CD4-positive, alpha-beta T cell treated with Interleukin-15 for 4 hours (primary cell): ENCODE data around the gene RIPK3.
A peak's percentile ranks its signal among the peaks of the same experiment; 100 is the strongest.

Experiments used
- DNase-seq: peaks from one replicate; pipeline ENCODE4 v3.0.0-alpha.2; 2020; ENCODE audit warnings: low spot score

Gene RIPK3

DNA sequence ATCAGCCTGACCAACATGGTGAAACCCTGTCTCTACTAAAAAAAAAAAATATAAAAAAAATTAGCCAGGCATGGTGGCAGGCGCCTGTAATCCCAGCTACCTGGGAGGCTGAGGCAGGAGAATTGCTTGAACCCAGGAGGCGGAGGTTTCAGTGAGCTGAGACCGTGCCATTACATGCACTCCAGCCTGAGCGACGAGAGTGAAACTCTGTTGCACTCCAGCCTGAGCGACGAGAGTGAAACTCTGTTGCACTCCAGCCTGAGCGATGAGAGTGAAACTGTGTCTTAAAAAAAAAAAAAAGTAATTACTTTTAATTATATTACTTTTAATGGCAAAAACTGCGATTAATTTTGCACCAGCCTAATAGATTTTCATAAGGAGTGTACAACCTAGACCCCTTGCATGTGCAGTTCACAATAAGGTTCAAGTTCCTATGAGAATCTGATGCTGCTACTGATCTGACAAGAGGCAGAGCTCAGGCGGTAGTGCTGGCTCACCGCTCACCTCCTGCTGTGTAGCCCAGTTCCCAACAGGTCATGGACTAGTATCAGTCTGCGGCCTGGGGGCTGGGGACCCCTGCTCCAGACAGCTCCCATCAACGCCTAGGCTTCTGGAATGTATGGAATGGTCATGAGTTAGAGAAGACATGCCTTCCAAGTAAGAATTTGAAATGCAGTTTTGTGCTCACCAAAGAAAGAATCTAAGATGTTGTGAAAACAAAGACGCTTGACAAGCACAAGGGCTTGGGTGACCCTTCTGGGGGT lies 18.4 kb downstream of the RIPK3 start:
- DNase-seq = no peak

DNA sequence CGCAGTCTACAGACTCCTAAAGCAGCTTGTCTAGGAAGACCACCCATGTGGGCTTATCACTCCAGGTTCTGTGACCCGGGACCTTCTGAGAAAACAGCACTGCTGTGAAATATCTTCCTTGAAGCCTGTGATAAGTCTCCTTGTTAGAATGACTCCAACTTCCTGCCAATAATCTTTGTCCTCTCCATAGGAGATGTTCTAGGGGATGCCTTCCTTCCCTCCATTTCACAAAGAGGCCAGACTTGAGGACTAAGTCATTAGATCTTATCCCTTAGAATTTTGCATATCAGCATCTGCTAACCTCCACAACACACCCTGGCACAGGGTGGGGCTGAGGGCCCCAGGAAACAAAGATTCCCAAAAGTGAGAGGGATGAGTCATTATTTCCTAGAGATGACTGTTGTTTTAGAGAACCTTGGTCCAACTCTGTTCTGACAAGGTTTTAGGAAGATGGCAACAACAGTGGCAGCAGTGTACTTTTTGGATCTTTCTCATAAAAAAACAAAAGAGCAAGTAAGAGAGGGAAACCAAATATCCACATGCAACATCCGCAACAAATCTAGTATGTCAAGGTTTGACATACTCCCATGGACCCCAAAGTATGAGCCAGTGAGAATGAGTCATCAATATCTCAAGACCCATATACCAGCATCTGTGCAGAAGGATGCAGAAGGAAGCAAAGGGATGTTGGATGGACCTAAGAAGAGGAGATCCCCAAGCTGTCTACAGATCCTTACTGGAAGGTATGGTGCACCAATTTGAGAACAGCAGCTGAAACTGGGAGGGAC lies 22.5 kb downstream of the RIPK3 start:
- DNase-seq = no peak

DNA sequence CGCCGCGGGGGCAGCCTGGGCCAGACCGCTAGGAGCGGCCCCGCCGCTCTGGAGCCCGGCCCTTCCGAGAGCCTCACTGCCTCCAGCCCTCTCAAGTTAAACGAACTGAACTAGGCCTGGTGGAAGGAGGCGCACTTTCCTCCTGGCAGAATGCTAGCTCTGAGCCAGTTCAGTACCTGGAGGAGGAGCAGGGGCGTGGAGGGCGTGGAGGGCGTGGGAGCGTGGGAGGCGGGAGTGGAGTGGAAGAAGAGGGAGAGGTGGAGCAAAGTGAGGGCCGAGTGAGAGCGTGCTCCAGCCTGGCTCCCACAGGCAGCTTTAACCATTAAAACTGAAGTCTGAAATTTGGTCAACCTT lies 23.2 kb downstream of the RIPK3 start:
- no peak for DNase-seq

DNA sequence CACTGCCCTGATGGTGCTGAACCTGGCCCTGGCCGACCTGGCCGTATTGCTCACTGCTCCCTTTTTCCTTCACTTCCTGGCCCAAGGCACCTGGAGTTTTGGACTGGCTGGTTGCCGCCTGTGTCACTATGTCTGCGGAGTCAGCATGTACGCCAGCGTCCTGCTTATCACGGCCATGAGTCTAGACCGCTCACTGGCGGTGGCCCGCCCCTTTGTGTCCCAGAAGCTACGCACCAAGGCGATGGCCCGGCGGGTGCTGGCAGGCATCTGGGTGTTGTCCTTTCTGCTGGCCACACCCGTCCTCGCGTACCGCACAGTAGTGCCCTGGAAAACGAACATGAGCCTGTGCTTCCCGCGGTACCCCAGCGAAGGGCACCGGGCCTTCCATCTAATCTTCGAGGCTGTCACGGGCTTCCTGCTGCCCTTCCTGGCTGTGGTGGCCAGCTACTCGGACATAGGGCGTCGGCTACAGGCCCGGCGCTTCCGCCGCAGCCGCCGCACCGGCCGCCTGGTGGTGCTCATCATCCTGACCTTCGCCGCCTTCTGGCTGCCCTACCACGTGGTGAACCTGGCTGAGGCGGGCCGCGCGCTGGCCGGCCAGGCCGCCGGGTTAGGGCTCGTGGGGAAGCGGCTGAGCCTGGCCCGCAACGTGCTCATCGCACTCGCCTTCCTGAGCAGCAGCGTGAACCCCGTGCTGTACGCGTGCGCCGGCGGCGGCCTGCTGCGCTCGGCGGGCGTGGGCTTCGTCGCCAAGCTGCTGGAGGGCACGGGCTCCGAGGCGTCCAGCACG lies 23.8 kb downstream of the RIPK3 start:
- DNase-seq = no peak

DNA sequence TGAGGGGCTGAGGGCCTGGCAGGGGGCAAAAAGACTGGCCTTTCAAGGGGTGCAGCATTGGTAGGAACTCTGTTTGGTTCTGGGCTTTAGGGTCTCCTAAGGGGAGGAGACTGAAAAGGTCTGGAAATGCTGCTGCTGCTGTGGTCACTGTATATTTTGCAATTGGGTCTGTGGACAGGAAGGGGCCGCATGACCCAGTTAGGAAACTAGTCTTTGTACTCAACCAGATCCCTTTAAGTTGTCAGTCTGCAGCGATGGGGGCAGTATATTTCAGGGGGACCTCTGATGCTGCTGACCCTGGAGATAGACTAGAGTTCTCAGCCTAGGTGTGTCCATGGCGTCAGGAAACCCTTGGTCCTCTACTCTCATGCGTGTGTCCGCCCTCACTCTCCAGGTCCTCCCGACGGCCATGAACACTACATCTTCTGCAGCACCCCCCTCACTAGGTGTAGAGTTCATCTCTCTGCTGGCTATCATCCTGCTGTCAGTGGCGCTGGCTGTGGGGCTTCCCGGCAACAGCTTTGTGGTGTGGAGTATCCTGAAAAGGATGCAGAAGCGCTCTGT lies 24.5 kb downstream of the RIPK3 start:
- no peak for DNase-seq

DNA sequence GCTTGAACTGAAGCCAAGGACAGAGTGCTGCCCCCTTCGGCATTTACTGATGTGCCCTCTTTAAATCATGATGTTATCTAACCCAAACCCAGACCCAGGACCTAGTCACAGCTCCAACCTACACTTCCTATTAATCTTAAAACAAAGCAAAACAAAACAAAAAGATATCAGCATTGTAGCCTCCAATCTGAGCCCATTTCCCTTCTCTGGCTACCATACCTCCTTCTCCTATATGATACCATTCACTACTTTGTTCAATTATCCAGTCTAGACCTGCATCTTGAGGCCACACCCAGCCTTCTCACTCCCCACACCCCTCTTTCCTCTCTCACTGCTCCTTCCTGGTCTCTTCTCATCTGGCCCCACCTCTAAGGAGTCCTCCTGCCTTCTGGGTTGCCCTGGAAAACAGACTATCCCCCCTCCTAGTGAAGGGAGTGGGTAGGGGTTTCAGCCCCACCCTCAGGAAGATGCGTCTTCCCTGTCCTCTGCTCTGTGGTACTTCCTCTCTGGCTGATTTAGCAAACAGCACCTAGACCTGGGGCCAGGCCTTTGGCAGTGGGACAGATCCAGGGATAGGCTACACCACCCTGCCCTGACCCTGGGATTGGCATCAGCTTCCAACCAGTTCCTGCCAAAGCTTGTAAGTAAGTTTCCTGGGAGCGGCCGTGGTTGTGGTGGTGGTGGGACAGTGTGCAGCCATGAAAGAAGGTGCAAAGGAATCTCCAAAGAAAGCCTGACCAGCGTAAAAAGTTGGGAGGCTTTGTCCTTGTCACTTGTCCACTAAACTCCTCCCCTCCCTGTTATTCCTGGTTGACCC lies 25.2 kb downstream of the RIPK3 start:
- DNase-seq = no peak

DNA sequence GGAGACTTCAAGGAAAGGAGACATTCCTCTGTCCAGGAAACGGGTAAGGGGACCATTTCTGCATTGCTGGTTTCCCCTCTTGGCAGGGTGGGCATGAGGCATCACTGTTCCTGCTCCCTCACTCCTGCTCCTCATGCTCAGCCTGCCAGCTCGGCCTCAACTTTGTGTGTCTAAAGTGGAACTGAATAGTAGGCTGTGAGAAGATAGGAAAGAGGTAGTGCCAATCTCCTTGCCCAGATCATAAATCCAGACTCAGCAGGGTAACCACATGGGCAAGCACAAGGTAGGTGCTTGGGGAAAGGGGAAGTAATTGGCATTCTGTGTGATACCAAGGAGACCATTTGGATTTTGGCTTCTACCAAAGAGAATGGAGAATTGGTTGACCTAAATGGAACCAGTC lies 25.9 kb downstream of the RIPK3 start:
- no peak for DNase-seq

DNA sequence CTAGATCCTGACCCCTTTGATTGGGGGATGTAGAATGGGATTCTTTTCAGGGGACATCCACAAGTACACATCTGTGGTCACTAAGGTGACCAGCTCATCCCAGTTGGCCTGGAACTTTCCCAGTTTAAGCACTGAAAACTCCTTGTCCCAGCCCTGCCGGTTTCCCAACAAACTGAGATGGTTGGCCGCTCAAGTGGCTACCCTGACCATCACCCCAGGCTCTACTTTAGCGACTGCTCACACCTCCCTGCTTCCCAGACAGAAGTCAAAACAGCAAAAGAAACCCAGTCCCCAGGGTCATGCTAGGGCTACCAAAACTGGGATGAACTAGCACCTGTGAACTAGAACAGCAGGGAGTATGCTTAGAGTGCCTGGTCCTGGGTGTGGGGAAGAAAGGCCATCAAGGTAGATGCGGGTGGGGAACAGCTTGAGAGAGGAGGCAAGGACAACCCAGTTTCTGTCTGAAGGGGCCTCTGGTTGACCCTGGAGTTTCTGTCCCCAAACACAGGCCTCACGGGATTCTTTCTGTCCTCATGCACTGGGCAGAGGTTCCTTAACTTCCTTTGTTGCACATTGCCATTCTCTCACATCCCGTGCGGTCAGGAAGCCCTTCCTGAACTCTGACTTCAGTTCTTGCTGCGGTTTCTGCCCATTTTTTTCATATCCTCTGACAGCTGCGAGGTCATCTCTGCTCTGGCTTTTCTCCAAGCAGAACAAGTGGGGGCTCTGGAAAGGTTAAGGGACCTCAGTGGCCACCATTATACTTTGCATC lies 26.9 kb downstream of the RIPK3 start:
- DNase-seq = peak; percentile 44

DNA sequence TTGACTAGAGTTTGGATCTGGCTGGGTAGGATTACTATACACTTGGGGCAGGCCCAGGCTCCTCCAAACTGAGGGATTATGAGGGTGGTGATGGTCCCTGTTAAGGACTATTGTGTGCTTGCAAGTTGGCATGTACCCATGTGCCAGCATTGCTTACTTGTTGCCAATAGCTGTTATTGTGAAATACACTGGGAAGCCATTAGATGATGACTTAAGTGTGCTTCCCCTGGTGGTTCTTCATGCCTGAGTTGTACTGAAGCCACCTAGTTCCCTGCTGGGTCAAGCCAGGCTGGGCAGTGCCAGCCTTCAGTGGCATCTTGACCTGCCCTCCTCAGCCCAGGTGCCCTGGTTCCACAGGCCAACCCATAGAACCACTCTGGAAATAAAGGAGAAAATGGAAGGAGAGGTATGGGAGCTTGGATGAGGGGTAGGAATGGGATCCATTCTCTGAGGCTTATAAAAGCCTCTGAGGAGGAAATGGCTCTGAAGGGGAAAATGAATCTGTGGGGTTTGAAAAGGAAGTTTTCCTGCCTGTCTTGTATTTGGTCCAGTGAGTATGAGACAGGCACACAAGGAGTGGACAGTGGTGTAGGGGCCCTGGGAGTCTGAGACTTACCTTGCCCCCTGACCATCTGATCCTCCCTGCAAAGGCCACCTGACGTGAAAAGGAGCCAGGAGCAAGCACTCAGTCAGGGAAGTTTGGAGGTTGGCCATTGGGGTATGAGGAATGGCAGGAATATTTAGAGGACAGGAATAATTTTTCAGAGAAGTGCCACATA lies 27.8 kb downstream of the RIPK3 start:
- DNase-seq = no peak

DNA sequence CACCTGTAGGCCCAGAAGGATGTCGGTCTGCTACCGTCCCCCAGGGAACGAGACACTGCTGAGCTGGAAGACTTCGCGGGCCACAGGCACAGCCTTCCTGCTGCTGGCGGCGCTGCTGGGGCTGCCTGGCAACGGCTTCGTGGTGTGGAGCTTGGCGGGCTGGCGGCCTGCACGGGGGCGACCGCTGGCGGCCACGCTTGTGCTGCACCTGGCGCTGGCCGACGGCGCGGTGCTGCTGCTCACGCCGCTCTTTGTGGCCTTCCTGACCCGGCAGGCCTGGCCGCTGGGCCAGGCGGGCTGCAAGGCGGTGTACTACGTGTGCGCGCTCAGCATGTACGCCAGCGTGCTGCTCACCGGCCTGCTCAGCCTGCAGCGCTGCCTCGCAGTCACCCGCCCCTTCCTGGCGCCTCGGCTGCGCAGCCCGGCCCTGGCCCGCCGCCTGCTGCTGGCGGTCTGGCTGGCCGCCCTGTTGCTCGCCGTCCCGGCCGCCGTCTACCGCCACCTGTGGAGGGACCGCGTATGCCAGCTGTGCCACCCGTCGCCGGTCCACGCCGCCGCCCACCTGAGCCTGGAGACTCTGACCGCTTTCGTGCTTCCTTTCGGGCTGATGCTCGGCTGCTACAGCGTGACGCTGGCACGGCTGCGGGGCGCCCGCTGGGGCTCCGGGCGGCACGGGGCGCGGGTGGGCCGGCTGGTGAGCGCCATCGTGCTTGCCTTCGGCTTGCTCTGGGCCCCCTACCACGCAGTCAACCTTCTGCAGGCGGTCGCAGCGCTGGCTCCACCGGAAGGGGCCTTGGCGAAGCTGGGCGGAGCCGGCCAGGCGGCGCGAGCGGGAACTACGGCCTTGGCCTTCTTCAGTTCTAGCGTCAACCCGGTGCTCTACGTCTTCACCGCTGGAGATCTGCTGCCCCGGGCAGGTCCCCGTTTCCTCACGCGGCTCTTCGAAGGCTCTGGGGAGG lies 28.9 kb downstream of the RIPK3 start, which contains the start of gene LTB4R:
TSS of gene LTB4R (plus strand) at position 857 of the 959 bp plus-strand sequence. CDS start 4,150 bp downstream, outside the sequence.
- DNase-seq = peak; percentile 71

DNA sequence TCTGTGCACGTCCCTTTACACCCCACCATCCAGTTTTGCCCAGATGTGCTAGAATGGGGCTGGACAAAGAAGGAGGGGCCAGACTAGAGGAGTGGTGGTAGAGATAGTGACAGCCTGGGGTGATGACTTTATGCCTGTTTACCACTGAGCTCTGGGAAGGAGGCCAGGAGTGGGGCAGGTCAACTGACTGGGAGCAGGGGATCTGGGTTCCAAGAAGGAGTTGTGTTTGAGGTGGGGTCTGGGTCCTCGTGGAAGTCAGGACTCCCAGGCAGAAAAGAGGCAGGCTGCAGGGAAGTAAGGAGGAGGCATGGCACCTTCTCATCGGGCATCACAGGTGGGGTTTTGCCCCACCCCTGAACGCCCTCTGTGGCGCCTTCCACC lies 29.5 kb downstream of the RIPK3 start:
- DNase-seq = no peak

DNA sequence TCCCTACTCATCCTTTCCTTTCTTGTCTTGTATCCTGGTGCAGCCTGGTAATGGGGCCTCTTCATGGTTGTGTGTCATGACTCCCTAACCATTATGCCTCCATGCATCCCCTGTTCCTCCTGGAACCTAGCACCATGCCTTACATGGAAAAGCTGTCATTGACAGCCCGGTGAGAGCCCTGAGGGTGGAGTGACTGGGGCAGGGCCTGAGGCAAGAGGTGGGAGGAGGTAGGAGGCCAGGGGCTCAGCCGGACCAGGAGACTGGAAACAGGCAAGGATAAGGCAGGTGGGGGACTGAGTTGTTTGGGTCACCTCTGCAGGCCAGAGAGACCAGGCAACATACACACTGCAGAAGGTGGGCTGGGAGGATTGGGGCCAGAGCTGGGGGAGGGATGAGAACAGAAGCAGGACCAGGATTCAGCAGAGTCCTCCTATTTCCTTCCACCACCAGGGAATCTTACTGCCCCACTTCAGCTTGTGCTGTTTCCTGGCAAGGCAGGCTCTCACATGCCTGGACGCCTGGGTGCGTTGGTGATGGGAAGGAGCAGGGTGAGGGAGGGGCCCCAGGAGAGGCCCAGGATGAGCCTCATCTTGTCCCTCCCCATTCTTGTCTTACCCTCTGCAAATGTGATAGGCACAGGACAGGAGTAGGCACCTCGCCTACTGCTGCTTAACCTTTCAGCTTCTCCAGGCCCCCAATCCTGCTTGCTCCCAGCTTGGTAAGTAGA lies 30.1 kb downstream of the RIPK3 start, which contains the start of gene LTB4R2:
TSS of gene LTB4R2 (plus strand) at position 603 of the 727 bp plus-strand sequence. CDS start 525 bp downstream, outside the sequence.
- no peak for DNase-seq

DNA sequence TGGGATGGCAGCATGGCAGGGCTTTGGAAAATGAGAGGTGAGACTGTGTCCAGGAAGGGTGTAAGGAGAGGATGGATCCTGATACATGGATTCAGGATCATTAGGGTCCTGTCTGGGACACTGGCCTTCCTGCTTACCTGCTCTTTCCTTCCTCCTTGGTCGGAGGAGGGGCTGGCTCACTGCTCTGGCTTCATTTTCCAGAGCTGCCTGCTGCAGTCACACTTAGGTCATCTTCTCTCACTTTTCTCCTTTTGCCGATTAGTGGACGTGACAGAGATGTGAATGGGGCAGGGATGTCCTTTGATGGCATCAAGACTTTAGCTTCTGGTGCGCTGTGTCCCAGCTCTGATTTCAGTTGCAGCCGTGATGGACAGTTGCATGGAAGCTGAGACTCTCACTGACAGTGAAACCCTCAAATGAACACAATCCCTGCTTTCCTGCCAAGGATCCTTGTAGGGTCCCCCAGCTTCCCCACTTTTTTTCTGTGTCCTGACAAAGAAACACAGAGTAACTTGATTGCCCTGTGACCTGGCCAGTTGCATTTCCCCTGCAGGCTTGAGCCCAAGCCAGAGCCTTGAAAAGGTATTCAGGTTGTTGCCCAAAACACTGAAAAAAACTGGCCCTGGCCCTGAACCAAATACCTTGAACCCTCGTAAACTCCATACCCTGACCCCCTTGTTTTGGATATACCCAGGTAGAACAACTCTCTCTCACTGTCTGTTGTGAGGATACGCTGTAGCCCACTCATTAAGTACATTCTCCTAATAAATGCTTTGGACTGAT lies 31.3 kb downstream of the RIPK3 start:
- no peak for DNase-seq

DNA sequence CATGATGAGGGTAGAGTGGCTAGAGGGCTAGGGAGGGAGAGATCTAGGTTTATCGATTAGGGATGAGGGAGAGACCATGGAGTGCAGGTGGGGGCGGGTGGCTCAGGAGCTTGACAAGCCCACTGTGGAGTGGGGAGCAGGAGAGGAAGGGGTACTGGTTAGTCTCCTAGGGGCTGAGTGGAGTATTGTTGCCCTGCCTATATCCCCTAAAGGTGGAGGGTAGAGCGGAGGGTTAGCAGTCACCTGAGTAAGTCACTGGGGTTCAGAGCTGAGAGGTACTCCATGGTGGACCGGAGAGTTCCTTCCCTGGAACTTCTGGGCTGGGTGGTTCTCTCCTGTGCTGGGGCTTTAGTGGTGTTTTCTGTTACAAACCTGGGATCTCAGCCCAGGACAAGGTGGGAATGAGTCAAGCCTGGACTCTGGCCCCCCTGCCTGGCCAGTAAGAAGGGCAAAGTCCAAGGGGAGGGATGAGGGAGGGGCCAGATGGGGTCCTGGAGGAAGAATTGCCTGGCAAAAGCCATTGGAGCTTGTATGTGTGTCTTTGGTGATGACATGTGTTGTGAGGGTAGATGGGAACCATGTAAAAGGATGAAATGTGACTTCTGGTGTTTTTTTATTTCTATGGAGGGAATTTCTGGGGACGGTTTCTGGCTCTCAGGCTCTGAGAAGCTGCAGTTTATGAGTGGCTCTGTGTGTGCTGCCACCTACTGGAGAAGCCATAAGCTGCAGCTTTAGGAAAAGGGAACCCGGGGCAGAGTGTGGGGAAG lies 32.0 kb downstream of the RIPK3 start, which contains the start of gene CIDEB:
TSS of gene CIDEB (minus strand) at position 403 of the 767 bp plus-strand sequence. CDS start at position 284, 119 bp downstream.
- DNase-seq = peak; percentile 72

DNA sequence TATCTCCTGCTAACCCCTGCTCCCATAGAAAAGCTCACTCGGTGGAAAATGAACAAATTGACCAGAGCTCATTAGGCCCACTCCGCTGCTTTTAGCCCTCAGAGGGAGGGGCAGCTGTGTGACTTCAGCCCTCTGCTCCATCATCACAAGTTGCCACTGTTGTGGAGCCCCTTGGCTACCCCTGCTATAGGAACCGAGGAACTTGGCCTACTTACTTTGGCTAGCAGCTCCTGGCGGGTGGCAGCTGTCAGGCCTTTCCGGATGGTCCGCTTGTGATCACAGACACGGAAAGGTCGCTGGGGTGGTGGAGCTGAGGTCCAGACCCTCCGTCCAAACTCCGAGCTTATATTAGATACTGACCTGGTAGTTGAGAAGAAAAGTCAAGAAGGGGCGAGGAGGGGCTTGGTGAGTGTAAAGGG lies 32.6 kb downstream of the RIPK3 start:
- no peak for DNase-seq

DNA sequence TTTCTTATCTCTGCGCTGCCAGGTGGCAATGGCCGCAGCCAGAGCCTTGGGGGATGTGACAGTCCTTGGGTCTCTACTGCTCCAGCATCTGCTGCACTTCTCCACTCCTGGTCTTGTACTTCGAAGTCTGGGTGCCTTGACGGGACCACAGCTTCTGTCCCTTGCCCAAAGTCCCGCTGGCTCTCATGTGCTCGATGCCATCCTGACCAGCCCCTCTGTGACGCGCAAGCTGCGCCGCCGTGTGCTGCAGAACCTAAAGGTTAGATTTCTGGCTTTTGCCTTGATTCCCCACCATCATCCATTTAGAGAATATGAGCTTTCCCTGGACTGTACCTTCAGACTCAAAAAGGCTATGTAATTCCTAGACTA lies 35.8 kb downstream of the RIPK3 start:
- no peak for DNase-seq
